Measurements from ENCODE around the gene MOBP.

The MOBP gene

GRCh38 chr3:39540162-39540921 lies 72.9 kb downstream of the MOBP start:
- no peaks in the 10 kb centered on the region for H3K79me2 ChIP-seq (ENCODE audit: insufficient read depth, low read length)
- H3K27ac ChIP-seq (ENCODE audit: low read depth, low read length, poor library complexity, severe bottlenecking): no peak overlapping the region
- H3K36me3 ChIP-seq (ENCODE audit: insufficient read depth, low read length): no peaks in the 10 kb centered on the region
- H3K4me2 ChIP-seq (ENCODE audit: low read length): no peak overlapping the region
- no peak overlapping the region for H2AFZ ChIP-seq (ENCODE audit: low read length)
- no peaks in the 10 kb centered on the region for H4K20me1 ChIP-seq (ENCODE audit: insufficient read depth, low read length)
- peaks cover 5% of the 10 kb centered on the region; the same call in 1 of the 2 replicates for H3K27me3 ChIP-seq (ENCODE audit: insufficient read depth, low read length)
- H3K9me3 ChIP-seq (ENCODE audit: low read length): no peaks in the 10 kb centered on the region
- H3K9me2 ChIP-seq (ENCODE audit: low read depth, low read length): no peaks in the 10 kb centered on the region
- no peak overlapping the region for H3K4me3 ChIP-seq (ENCODE audit: low read depth, low read length, poor library complexity, severe bottlenecking)
- TF ChIP-seq EZH2 (IDR thresholded peaks at IDR 0.05; ENCODE audit: borderline replicate concordance, low read length): no peak
- TF ChIP-seq CTCF (IDR thresholded peaks at IDR 0.05; ENCODE audit: low read length): no peak
- no peaks in the 10 kb centered on the region for H3K4me1 ChIP-seq (ENCODE audit: insufficient read depth, low read length, severe bottlenecking)
- H3K9ac ChIP-seq (ENCODE audit: low read length): no peak overlapping the region
- H3F3A ChIP-seq (ENCODE audit: insufficient read depth, low read length): no peaks in the 10 kb centered on the region

- Histone ChIP-seq H3K4me2 (ENCODE audit: low read length) (no peak overlapping the region), H3K4me3 (ENCODE audit: low read depth, low read length, poor library complexity, severe bottlenecking) (no peak overlapping the region), H2AFZ (ENCODE audit: low read length) (no peak overlapping the region), H3K27ac (ENCODE audit: low read depth, low read length, poor library complexity, severe bottlenecking) (no peak overlapping the region), H3K36me3 (ENCODE audit: insufficient read depth, low read length) (no peaks in the 10 kb centered on the region), H3K4me1 (ENCODE audit: insufficient read depth, low read length, severe bottlenecking) (no peaks in the 10 kb centered on the region), H3K79me2 (ENCODE audit: insufficient read depth, low read length) (no peaks in the 10 kb centered on the region), H4K20me1 (ENCODE audit: insufficient read depth, low read length) (no peaks in the 10 kb centered on the region), H3K27me3 (ENCODE audit: insufficient read depth, low read length) (peaks cover 5% of the 10 kb centered on the region; the same call in 1 of the 2 replicates), H3F3A (ENCODE audit: insufficient read depth, low read length) (no peaks in the 10 kb centered on the region), H3K9me3 (ENCODE audit: low read length) (no peaks in the 10 kb centered on the region), H3K9me2 (ENCODE audit: low read depth, low read length) (no peaks in the 10 kb centered on the region), H3K9ac (ENCODE audit: low read length) (no peak overlapping the region)
- no peak for TF ChIP-seq EZH2 (IDR thresholded peaks at IDR 0.05; ENCODE audit: borderline replicate concordance, low read length)
- no peak for TF ChIP-seq CTCF (IDR thresholded peaks at IDR 0.05; ENCODE audit: low read length)
Observed at GRCh38 chr3:39541442-39541841, 74.0 kb downstream of the MOBP start.

GRCh38 chr3:39541917-39542329 lies 74.4 kb downstream of the MOBP start:
- peaks cover 5% of the 10 kb centered on the region; the same call in 1 of the 2 replicates for H3K27me3 ChIP-seq (ENCODE audit: insufficient read depth, low read length)
- no peak overlapping the region for H3K4me3 ChIP-seq (ENCODE audit: low read depth, low read length, poor library complexity, severe bottlenecking)
- H3K79me2 ChIP-seq (ENCODE audit: insufficient read depth, low read length): no peaks in the 10 kb centered on the region
- H3K27ac ChIP-seq (ENCODE audit: low read depth, low read length, poor library complexity, severe bottlenecking): no peak overlapping the region
- no peaks in the 10 kb centered on the region for H3K4me1 ChIP-seq (ENCODE audit: insufficient read depth, low read length, severe bottlenecking)
- H3K9ac ChIP-seq (ENCODE audit: low read length): no peak overlapping the region
- no peaks in the 10 kb centered on the region for H3K9me2 ChIP-seq (ENCODE audit: low read depth, low read length)
- peak; percentile 56; the same call in 1 of the 2 replicates for TF ChIP-seq CTCF (IDR thresholded peaks at IDR 0.05; ENCODE audit: low read length)
- TF ChIP-seq EZH2 (IDR thresholded peaks at IDR 0.05; ENCODE audit: borderline replicate concordance, low read length): no peak
- no peak overlapping the region for H3K4me2 ChIP-seq (ENCODE audit: low read length)
- no peaks in the 10 kb centered on the region for H3K36me3 ChIP-seq (ENCODE audit: insufficient read depth, low read length)
- no peaks in the 10 kb centered on the region for H4K20me1 ChIP-seq (ENCODE audit: insufficient read depth, low read length)
- no peaks in the 10 kb centered on the region for H3F3A ChIP-seq (ENCODE audit: insufficient read depth, low read length)
- no peak overlapping the region for H2AFZ ChIP-seq (ENCODE audit: low read length)
- H3K9me3 ChIP-seq (ENCODE audit: low read length): no peaks in the 10 kb centered on the region
